Measurements from ENCODE around the gene POC1B.

Gene POC1B

DNA sequence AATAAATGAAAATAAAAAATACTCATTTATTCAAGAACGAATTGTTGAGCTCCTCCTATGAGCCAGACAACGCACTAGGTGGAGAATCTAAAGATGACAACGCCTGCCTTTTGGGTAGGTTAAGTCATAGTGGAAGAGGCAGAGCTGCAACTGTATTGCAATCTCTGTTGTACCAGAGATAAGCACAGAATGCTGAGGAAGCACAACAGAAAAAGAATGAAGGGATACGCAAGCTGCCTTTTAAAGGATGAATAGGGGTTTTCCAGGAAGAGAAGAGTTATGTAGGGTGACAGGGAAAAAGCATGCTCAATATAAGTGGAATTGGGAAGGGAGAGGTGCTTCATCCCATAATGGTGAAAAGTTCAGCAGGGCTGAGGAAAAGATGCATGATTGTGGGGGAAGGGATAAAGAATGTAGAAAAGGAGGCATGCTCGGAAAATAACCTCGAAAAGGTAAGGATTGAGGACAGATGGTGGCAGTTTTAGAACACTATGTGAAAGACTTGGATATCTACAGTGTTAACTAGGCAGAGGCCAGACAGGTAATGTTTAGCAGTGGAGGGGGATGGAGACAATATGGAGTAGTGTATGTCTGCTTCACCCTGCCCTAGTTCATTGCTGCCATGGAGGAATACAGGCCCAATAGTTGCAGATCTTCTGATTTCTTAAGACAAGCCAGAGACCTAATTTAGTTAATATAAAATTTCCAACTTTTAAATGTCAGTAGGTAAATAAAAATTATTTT, 109.6 kb downstream of the POC1B start:
- no peak for DNase-seq
- H3K27ac Mint-ChIP-seq, result no peak overlapping the region
- H3K4me3 Mint-ChIP-seq, result no peak overlapping the region
- H3K4me1 Mint-ChIP-seq (ENCODE audit: low read depth), result no peaks in the 10 kb centered on the region
- H3K9me3 Mint-ChIP-seq, result no peaks in the 10 kb centered on the region
- H3K36me3 Mint-ChIP-seq (ENCODE audit: low read depth), result peaks cover 16% of the 10 kb centered on the region
- H3K27me3 Mint-ChIP-seq, result no peaks in the 10 kb centered on the region

DNA sequence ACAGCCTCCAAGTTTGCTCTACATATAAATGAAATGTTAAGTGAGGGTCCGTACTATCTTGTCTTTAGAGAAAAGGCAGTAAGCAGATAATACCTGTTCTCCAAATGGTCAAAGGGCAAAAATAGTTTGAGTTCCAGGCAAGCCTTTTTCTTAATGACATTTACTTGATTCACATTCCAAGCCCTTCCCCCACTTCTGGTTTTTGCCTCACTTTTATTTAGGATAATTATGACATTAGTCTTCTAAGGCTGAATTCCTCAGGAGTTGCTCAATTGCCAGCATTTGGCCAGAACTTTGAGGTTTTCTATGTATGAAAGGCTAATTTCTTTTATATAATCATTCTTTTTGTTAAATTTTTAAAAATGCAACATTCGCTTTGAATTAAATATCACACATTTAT, 111.0 kb downstream of the POC1B start:
- Mint-ChIP-seq H3K27me3 (no peaks in the 10 kb centered on the region), H3K9me3 (no peaks in the 10 kb centered on the region), H3K36me3 (ENCODE audit: low read depth) (peaks cover 10% of the 10 kb centered on the region), H3K4me3 (no peak overlapping the region), H3K27ac (no peak overlapping the region), H3K4me1 (ENCODE audit: low read depth) (no peaks in the 10 kb centered on the region)
- DNase-seq, result no peak

DNA sequence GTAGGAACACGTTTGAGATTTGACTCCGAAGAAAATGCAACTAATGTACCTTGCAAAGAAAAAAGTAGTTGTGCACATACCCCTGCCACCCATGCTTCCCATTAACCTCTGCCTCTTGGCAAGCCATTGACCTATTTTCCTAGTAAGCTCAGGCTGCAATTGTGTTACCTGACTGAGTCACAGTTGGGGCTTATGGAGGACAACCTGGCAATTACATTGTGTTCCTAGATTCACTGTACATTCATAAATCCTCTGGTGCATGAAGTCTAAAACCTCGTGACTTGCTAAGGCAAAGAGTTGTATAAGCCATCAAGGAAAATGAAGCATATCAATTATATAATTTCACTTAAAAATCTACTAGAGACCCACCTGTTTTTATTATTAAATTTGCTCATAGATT, 111.5 kb downstream of the POC1B start:
- no peak for DNase-seq
- Mint-ChIP-seq H3K9me3 (no peaks in the 10 kb centered on the region), H3K4me3 (no peak overlapping the region), H3K4me1 (ENCODE audit: low read depth) (no peaks in the 10 kb centered on the region), H3K36me3 (ENCODE audit: low read depth) (peaks cover 10% of the 10 kb centered on the region), H3K27ac (no peak overlapping the region), H3K27me3 (no peaks in the 10 kb centered on the region)

DNA sequence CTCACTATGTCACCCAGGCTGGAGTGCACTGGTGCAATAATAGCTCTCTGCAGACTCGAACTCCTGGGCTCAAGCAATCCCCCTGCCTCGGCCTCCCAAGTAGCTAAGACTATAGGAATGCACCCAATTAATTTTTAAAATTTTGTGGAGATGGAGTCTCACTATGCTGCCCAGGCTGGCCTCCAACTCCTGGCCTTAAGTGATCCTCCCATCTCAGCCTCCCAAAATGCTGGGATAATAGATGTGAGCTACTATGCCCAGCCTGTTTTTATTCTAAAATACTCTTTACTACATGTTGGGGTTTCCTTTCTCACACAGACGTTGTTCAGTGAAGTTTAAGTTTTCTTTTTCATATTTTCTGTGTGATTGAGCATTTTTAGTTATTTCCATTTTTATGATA, 112.6 kb downstream of the POC1B start:
- Mint-ChIP-seq H3K36me3 (ENCODE audit: low read depth) (peaks cover 5% of the 10 kb centered on the region), H3K4me1 (ENCODE audit: low read depth) (no peaks in the 10 kb centered on the region), H3K27me3 (no peaks in the 10 kb centered on the region), H3K9me3 (no peaks in the 10 kb centered on the region), H3K4me3 (no peak overlapping the region), H3K27ac (no peak overlapping the region)
- DNase-seq, result no peak

DNA sequence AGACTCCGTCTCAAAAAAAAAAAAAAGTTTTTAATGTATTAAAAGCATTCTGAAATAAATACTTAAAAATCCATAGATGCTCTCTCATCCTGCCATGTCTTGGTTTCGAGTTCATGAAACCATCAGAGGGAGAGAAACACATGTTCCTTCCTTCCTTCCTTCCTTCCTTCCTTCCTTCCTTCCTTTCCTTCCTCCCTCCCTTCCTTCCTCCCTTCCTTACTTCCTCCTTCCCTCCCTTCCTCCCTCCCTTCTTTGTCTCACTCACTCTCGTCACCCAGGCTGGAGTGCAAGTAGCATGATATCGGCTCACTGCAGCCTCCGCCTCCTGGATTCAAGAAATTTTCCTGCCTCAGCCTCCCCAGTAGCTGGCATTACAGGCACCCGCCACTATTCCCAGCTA, 113.2 kb downstream of the POC1B start:
- Mint-ChIP-seq H3K9me3 (no peaks in the 10 kb centered on the region), H3K4me3 (no peak overlapping the region), H3K4me1 (ENCODE audit: low read depth) (no peaks in the 10 kb centered on the region), H3K27me3 (no peaks in the 10 kb centered on the region), H3K36me3 (ENCODE audit: low read depth) (peaks cover 7% of the 10 kb centered on the region), H3K27ac (no peak overlapping the region)
- no peak for DNase-seq

DNA sequence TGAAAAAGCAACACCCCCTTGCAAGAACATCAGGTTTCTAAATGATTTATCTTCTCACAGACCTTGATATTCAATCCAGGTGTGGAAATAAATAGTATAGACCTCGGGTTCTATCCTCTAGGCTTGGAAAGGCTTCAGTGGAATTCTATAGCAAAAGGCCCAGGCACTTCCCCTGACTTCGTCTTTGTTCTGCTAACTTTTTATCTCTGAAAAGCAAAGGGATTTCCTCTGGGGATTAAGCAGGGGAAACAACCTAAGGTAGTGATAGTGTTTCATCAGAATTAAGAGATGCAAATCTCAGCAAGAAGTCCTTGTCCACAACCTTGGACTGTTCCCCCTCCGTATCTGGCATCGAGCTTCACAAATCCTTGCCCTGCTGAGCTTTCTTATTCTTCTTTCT, 114.0 kb downstream of the POC1B start:
- H3K9me3 Mint-ChIP-seq, result no peaks in the 10 kb centered on the region
- DNase-seq, result no peak
- H3K27ac Mint-ChIP-seq, result no peak overlapping the region
- H3K4me3 Mint-ChIP-seq, result no peak overlapping the region
- H3K27me3 Mint-ChIP-seq, result no peaks in the 10 kb centered on the region
- no peaks in the 10 kb centered on the region for H3K4me1 Mint-ChIP-seq (ENCODE audit: low read depth)
- H3K36me3 Mint-ChIP-seq (ENCODE audit: low read depth), result peaks cover 7% of the 10 kb centered on the region

DNA sequence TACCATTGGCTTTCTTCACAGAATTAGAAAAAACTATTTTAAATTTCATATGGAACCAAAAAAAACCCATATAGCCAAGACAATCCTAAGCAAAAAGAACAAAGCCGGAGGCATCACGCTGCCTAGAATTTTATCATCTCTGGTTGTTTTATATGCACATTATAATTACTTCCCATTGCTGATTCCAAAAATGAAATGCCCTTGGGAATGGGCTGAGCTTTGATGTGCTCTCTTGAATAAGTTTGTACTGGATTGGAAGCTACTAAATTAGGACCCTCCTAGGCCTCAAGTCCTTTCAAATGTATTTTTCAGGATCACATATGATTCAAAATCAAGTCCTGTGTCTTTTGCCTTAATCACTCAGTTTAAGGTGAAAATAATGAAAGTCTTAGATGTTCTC, 114.6 kb downstream of the POC1B start:
- no peaks in the 10 kb centered on the region for H3K4me1 Mint-ChIP-seq (ENCODE audit: low read depth)
- H3K9me3 Mint-ChIP-seq, result no peaks in the 10 kb centered on the region
- H3K27ac Mint-ChIP-seq, result no peak overlapping the region
- H3K4me3 Mint-ChIP-seq, result no peak overlapping the region
- H3K36me3 Mint-ChIP-seq (ENCODE audit: low read depth), result peaks cover 7% of the 10 kb centered on the region
- H3K27me3 Mint-ChIP-seq, result no peaks in the 10 kb centered on the region
- DNase-seq, result no peak

DNA sequence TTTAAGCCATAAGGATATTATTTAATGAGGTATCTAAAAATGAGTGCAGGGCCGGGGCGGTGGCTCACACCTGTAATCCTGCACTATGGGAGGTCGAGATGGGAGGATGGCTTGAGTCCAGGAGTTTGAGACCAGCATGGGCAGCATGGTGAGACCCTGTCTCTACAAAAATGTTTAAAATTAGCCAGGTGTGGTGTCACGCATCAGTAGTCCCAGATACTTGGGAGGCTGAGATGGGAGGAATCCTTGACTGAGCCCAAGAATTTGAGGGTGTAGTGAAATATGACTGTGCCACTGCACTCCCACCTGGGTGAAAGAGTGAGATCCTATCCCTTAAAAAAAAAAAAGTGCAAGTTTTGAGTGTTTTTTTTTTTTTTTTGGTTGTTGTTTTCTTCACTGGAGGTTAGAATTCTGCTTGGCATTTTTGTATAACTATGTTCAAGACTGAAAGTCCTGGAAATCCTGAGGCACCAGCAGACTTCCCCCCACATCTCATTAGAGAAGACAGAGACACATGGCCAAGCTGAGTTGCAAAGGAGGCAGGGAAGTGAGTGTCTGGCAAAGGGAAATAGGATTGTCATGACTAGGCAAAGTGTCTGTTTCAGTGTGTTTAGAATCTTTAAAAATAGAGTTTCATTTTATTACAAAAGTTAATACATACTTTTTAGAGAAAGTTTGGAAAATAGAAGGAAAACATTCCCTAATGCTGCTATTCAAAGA, 120.1 kb downstream of the POC1B start:
- H3K36me3 Mint-ChIP-seq (ENCODE audit: low read depth), result peaks cover 7% of the 10 kb centered on the region
- H3K27ac Mint-ChIP-seq, result no peak overlapping the region
- DNase-seq, result no peak
- H3K4me1 Mint-ChIP-seq (ENCODE audit: low read depth), result no peaks in the 10 kb centered on the region
- no peak overlapping the region for H3K4me3 Mint-ChIP-seq
- no peaks in the 10 kb centered on the region for H3K9me3 Mint-ChIP-seq
- H3K27me3 Mint-ChIP-seq, result no peaks in the 10 kb centered on the region

DNA sequence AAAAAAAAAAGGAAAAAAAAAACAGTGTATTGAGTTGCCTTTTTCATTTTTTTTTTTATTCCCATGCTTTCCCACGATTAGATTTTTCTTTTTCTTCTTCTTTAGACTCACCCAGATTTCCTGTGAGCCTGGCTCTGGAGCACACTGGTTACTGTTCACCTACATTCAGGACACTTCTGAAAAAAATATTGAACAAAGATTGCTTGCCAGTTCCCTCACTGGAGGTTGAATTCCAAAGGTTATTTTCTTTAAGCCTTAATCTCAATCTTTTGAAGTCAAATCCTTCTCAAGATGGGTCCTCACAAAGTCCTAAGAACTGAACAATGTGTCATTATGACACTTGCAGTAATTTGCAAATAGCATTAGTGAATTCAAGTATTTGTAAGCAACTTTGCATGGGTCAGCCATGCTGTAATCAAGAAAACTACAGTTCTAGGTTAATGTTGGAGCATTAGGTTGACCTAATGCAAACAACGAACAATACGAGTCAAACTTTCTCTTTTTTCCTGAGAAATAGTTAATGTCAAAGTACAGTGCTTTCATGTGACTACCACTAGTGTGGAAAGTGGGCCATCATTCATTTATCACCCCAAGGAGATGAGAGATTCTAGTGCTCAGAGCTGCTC, 124.3 kb downstream of the POC1B start:
- Mint-ChIP-seq H3K27ac (no peak overlapping the region), H3K4me1 (ENCODE audit: low read depth) (peaks cover 14% of the 10 kb centered on the region), H3K27me3 (no peaks in the 10 kb centered on the region)

DNA sequence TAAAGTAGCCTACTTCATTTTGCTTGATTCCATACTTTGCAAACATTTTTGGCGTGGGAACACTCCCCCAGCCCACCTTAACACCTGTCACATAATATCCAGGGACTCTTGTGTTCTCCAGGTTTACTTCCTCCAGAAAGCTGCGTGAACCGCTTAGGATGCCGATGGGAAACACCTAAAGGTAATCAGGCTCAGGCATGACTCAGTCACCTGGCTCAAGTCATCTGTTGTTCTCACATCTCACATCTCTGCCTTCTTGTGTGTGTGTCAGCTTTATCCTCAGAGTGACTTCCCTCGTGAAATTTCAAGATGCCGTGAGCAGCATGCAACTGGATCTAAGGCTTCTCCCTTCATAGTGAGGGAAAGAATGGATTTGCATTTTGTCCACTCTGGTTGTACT, 125.4 kb downstream of the POC1B start:
- H3K4me3 Mint-ChIP-seq, result no peak overlapping the region
- no peaks in the 10 kb centered on the region for H3K27me3 Mint-ChIP-seq
- peaks cover 15% of the 10 kb centered on the region for H3K4me1 Mint-ChIP-seq (ENCODE audit: low read depth)
- H3K9me3 Mint-ChIP-seq, result no peaks in the 10 kb centered on the region
- no peak overlapping the region for H3K27ac Mint-ChIP-seq
- DNase-seq, result no peak
- H3K36me3 Mint-ChIP-seq (ENCODE audit: low read depth), result no peaks in the 10 kb centered on the region

More for the DNA sequence above, 124.3 kb downstream of the POC1B start:
- Mint-ChIP-seq H3K36me3 (ENCODE audit: low read depth) (no peaks in the 10 kb centered on the region), H3K9me3 (no peaks in the 10 kb centered on the region), H3K4me3 (no peak overlapping the region)
- no peak for DNase-seq

DNA sequence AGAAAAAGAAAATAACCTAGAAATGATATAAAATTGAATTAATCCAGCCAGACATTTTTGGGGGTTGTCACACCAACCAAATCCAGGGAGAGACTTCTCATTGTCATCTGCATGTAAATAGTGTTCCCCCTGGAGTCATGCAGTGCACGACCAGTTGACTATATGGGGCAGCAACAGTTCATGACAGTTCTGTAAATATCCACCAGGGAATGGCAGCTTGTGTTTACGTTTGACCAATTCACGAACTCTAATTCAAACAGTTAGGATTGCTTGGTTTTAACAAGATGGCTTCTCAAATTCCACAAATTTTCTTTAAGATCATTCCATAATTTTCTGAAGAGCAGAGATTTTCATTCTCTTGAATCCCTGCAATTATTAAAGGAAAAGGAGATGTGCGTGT, 130.1 kb downstream of the POC1B start:
- no peak overlapping the region for H3K27ac Mint-ChIP-seq
- no peaks in the 10 kb centered on the region for H3K36me3 Mint-ChIP-seq (ENCODE audit: low read depth)
- no peaks in the 10 kb centered on the region for H3K27me3 Mint-ChIP-seq
- H3K4me3 Mint-ChIP-seq, result no peak overlapping the region
- no peaks in the 10 kb centered on the region for H3K9me3 Mint-ChIP-seq
- peaks cover 24% of the 10 kb centered on the region for H3K4me1 Mint-ChIP-seq (ENCODE audit: low read depth)
- no peak for DNase-seq

DNA sequence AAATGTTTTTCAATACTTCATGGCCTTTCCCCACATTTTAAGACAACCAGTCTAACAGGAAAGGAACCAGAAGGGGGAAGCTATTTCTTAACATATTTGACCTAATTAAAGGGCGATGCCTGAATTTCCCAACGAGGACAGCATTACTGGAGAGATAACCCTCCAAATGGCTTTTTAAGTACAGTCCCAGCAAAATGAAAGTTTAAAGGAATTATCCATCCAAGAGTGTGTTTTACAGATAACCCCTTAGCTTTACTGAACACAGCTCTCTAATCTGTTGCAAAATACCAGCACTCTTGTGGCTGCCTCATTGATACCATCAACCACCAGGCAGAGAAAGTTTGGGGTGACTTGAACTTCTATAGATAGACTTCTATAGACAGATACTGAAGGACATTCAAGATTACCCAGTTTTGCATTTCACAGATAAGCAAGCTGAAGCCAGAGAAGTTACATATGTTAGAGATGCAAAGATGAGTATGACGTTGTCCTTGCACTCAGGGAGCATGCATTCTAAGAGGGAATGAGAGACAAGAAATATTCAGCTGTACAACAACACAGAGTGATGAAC, 132.2 kb downstream of the POC1B start:
- Mint-ChIP-seq H3K4me3 (no peak overlapping the region), H3K27me3 (no peaks in the 10 kb centered on the region), H3K9me3 (no peaks in the 10 kb centered on the region), H3K27ac (no peak overlapping the region), H3K4me1 (ENCODE audit: low read depth) (peaks cover 40% of the 10 kb centered on the region), H3K36me3 (ENCODE audit: low read depth) (no peaks in the 10 kb centered on the region)
- no peak for DNase-seq

DNA sequence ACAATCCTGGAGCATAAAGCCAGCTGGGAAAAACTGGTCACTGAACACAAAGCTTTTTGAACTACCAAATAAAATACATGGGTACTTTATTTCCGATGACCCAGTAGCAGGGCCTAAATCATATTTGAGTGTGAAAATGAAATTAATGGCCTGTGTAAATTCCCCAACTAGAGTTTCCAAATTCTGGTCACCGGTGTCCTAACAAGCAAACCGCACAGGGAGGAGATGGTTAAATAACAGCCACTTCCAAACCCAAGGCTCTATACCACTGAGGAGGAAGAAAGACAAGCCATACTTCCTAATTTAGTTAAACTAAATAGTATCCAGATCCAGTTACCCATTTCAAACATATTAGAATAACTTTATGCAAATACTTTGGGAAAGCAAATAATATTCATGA, 133.5 kb downstream of the POC1B start:
- Mint-ChIP-seq H3K27me3 (no peaks in the 10 kb centered on the region), H3K4me3 (no peak overlapping the region), H3K4me1 (ENCODE audit: low read depth) (peaks cover 28% of the 10 kb centered on the region), H3K9me3 (no peaks in the 10 kb centered on the region), H3K36me3 (ENCODE audit: low read depth) (no peaks in the 10 kb centered on the region), H3K27ac (no peak overlapping the region)
- DNase-seq, result no peak

DNA sequence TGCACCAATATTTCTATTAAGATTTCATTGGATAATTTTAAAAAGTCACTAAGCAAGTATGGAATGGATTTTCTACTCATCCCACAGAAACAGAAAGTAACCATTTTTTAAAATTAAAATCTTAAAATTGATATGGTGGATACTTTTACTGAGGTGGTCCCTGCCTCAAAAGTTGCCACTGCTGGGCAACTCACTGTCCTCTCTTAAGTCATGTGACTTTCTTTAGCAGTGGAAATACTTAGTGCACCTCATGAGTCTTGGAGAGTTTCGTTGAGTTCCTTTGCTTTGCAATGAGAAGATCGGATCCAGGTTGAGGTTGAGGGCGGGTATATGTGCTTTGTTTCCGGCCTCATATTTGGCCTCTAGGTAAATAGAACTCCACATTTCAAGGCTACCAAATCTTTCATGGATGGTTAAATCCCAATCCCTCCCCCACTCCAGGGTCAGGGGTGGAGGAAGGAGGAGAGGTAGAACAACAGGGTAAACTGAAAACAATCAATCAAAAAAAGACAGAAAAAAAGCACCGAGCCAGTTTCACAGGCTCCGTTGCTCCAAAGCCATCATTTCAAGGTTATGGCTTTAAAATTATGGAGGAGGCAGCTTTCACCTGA, 134.0 kb downstream of the POC1B start:
- peaks cover 27% of the 10 kb centered on the region for H3K4me1 Mint-ChIP-seq (ENCODE audit: low read depth)
- H3K9me3 Mint-ChIP-seq, result no peaks in the 10 kb centered on the region
- H3K36me3 Mint-ChIP-seq (ENCODE audit: low read depth), result no peaks in the 10 kb centered on the region
- no peak overlapping the region for H3K4me3 Mint-ChIP-seq
- no peaks in the 10 kb centered on the region for H3K27me3 Mint-ChIP-seq
- no peak for DNase-seq
- no peak overlapping the region for H3K27ac Mint-ChIP-seq
